Kidney (tissue), 14 donors: ENCODE data around the gene TNS4. TPM values are rescaled to one million over a fixed set of nuclear protein-coding genes. Genes with fewer than 3 reads are reported as not detected.

ENCODE experiments used
- DNase-seq, 5 donors: peaks; one replicate each; pipeline ENCODE4 v3.0.0-alpha.2; 2013 to 2020
- FAIRE-seq: peaks from 2 replicates; lab custom pipeline; 2012; peaks lifted over from hg19 to GRCh38; lab: Jason Lieb, UNC
- H3K27ac ChIP-seq, 2 donors: one replicate each; pipeline ENCODE4 v1.7.0; 2013; ENCODE audit warnings: low read depth in 2 of 2, low read length in 2 of 2, inconsistent platforms in 1 of 2
- H3K27me3 ChIP-seq: one replicate; pipeline ENCODE4 v1.7.1; 2013; ENCODE audit warnings: low read length, inconsistent platforms; ENCODE audit not compliant: control insufficient read depth, insufficient read depth
- H3K36me3 ChIP-seq, 3 donors: one replicate each; pipeline versions ENCODE4 v1.7.0 to v1.7.1; 2013; ENCODE audit warnings: low read length in 3 of 3, control low read depth in 1 of 3, inconsistent platforms in 1 of 3; ENCODE audit not compliant: insufficient read depth in 3 of 3, control insufficient read depth in 2 of 3
- H3K4me1 ChIP-seq, 3 donors: one replicate each; pipeline versions ENCODE4 v1.7.0 to v1.7.1; 2013; ENCODE audit warnings: low read length in 3 of 3, inconsistent platforms in 1 of 3, low read depth in 1 of 3; ENCODE audit not compliant: control insufficient read depth in 2 of 3, insufficient read depth in 2 of 3
- H3K4me3 ChIP-seq, 3 donors: one replicate each; pipeline versions ENCODE4 v1.7.0 to v1.8.1; 2013; ENCODE audit warnings: low read length in 3 of 3, control low read depth in 1 of 3, inconsistent platforms in 1 of 3
- H3K9ac ChIP-seq, 3 donors: one replicate each; pipeline versions ENCODE4 v1.7.0 to v1.7.1; 2013; ENCODE audit warnings: low read length in 3 of 3, control low read depth in 1 of 3, inconsistent platforms in 1 of 3
- H3K9me3 ChIP-seq, 3 donors: one replicate each; pipeline versions ENCODE4 v1.7.0 to v1.7.1; 2013; ENCODE audit warnings: low read length in 3 of 3, control low read depth in 1 of 3, inconsistent platforms in 1 of 3; ENCODE audit not compliant: control insufficient read depth in 2 of 3, insufficient read depth in 1 of 3
- CTCF ChIP-seq: IDR thresholded peaks from 3 replicates; pipeline ENCODE4 v1.5.1; 2012; ENCODE audit warnings: mild to moderate bottlenecking, moderate library complexity, borderline replicate concordance; ENCODE audit not compliant: insufficient read depth; ENCODE audit errors: extremely low read depth
- intact Hi-C: fragments of 100-400 bp; cut with DNase I; formaldehyde crosslinking; loops from one replicate; pipeline ENCODE4 v1.11.1; 2022
- polyA plus RNA-seq: library from polyadenylated mRNA; stranded (reverse); fragments of 350-450 nt; fragmentation: Illumina TruSeq; extraction: RNeasy Lipid Tissue Mini Kit (QIAGEN cat#74804); gene quantifications from one replicate; pipeline ENCODE4 v1.2.3, GENCODE V29; 2014; ENCODE audit warnings: low read depth, low replicate concordance; ENCODE audit not compliant: insufficient read depth
- total RNA-seq: library from RNA; stranded (reverse); fragmentation: NEBNext Ultra II Directional; extraction: Animal tissue kit (Norgen Biotek cat#: 25700); gene quantifications from one replicate; pipeline ENCODE4 v1.2.1, GENCODE V29; 2021
- donor health status: control.
- donor health status: control.
- donor health status: control.
- donor health status: control.
- donor health status: control.
- donor health status: DM: yes; HTN: yes; CAD: no.
- donor health status: Normal renal cell carcinoma (clear cell type).

TNS4 gene
- total and polyA plus RNA-seq, 2 donors from 2014 or later, result 0.31 to 2.2 TPM

GRCh38 chr17:40490289-40490853 is 11.1 kb downstream of the TNS4 start:
- H3K4me3 ChIP-seq, result no peak overlapping the region
- FAIRE-seq (no peak), DNase-seq (peak; percentile 48 to 89 (median 78))
- H3K27ac ChIP-seq, result peak overlapping the region in 1 of 2 donors; percentile 43
- no peaks in the 10 kb centered on the region for H3K9me3 ChIP-seq
- intact Hi-C loops, result no loop called here
- H3K9ac ChIP-seq, result peak overlapping the region in 1 of 3 donors; percentile 34
- H3K4me1 ChIP-seq, result peaks cover 3 to 7% (median 6%) of the 10 kb centered on the region in 3 donors
- TF ChIP-seq CTCF, result no peak
- no peaks in the 10 kb centered on the region for H3K36me3 ChIP-seq
- H3K27me3 ChIP-seq, result no peaks in the 10 kb centered on the region

GRCh38 chr17:40487371-40488020 is 13.9 kb downstream of the TNS4 start:
- FAIRE-seq (no peak), DNase-seq (peak in 1 of 5 donors; percentile 28)
- intact Hi-C loops, result no loop called here
- Histone ChIP-seq H3K4me3 (no peak overlapping the region), H3K27me3 (no peaks in the 10 kb centered on the region), H3K9ac (no peak overlapping the region), H3K4me1 (peaks cover 3 to 7% (median 6%) of the 10 kb centered on the region in 3 donors), H3K27ac (no peak overlapping the region), H3K36me3 (no peaks in the 10 kb centered on the region), H3K9me3 (no peaks in the 10 kb centered on the region)
- no peak for TF ChIP-seq CTCF

- FAIRE-seq (no peak), DNase-seq (peak in 1 of 5 donors; percentile 63)
- Histone ChIP-seq H3K27me3 (no peaks in the 10 kb centered on the region), H3K36me3 (no peaks in the 10 kb centered on the region), H3K4me1 (peaks cover 3 to 7% (median 6%) of the 10 kb centered on the region in 3 donors), H3K9me3 (no peaks in the 10 kb centered on the region), H3K9ac (no peak overlapping the region), H3K4me3 (no peak overlapping the region), H3K27ac (no peak overlapping the region)
- intact Hi-C loops, result no loop called here
- TF ChIP-seq CTCF, result no peak
These were observed 14.7 kb downstream of the TNS4 start for GRCh38 chr17:40486522-40487370.
